Measurements from ENCODE around the gene GPR158. TPM values are rescaled to one million over a fixed set of nuclear protein-coding genes. Genes with fewer than 3 reads are reported as not detected.

Gene GPR158
- total and polyA plus RNA-seq, 4 donors, result 0.02 to 0.97 TPM; not detected in 2

DNA sequence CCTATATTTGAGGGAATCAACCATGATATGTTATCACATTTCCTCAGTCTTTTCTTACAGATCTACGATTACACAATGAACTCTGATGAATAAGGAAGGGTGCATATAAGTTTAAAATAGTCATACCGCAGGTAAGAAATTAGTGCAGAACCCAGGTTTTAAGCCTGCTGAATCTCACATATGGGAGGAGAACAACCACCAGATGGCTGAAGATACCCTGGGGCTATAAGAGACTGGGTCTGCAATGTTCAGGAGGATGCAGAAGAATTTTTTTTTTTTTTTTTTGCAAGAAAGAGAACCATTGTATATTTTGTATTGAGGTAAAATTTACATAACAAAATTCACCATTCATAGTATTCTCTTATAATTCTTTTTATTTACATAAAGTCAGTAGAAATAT lies 387.0 kb downstream of the GPR158 start:
- DNase-seq, result no peak
- TF ChIP-seq, protein P1, sequence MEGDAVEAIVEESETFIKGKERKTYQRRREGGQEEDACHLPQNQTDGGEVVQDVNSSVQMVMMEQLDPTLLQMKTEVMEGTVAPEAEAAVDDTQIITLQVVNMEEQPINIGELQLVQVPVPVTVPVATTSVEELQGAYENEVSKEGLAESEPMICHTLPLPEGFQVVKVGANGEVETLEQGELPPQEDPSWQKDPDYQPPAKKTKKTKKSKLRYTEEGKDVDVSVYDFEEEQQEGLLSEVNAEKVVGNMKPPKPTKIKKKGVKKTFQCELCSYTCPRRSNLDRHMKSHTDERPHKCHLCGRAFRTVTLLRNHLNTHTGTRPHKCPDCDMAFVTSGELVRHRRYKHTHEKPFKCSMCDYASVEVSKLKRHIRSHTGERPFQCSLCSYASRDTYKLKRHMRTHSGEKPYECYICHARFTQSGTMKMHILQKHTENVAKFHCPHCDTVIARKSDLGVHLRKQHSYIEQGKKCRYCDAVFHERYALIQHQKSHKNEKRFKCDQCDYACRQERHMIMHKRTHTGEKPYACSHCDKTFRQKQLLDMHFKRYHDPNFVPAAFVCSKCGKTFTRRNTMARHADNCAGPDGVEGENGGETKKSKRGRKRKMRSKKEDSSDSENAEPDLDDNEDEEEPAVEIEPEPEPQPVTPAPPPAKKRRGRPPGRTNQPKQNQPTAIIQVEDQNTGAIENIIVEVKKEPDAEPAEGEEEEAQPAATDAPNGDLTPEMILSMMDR (IDR thresholded peaks at IDR 0.05; ENCODE audit: control extremely low read depth, extremely low read depth), result no peak

DNA sequence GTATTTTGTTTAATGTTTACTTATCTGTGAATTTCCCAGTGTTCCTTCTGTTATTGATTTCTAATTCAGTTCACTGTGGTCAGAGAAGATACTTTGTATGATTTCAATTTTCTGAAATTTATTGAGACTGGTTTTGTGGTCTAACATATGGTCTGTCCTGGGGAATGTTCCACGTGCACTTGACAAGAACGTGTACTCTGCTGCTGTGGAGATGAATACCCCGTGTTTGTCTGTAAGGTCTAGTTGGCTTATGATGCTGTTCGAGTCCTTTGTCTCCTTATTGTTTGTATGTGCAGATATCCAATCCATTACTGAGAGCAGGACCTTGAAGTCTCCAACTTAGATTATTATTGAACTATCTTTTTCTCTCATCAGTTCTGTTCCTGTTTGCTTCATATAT lies 387.7 kb downstream of the GPR158 start:
- TF ChIP-seq, protein P1 (IDR thresholded peaks at IDR 0.05; ENCODE audit: control extremely low read depth, extremely low read depth), result no peak
- no peak overlapping the region for H3K4me3 ChIP-seq
- no peaks in the 10 kb centered on the region for H3K27me3 ChIP-seq (ENCODE audit: control insufficient read depth in 3 of 3, insufficient read depth in 3 of 3, low read length in 2 of 3)
- no peak for ATAC-seq (ENCODE audit: insufficient read depth, low FRiP score)
- peaks cover 0 to 5% (median 0%) of the 10 kb centered on the region in 5 donors for H3K4me1 ChIP-seq (ENCODE audit: control insufficient read depth in 5 of 5, insufficient read depth in 5 of 5, low read length in 5 of 5)
- no peak overlapping the region for H3K9ac ChIP-seq (ENCODE audit: insufficient read depth in 1 of 2, low read length in 2 of 2)
- no peaks in the 10 kb centered on the region for H3K36me3 ChIP-seq (ENCODE audit: control insufficient read depth in 4 of 4, insufficient read depth in 4 of 4, low read length in 4 of 4)
- no peaks in the 10 kb centered on the region for H3K9me3 ChIP-seq (ENCODE audit: control insufficient read depth in 4 of 4, insufficient read depth in 3 of 4, low read length in 3 of 4)
- WGBS, 2 donors, result 87 to 90% methylated on average over 4 of the region's 4 CpGs
- no peak overlapping the region for H3K27ac ChIP-seq (ENCODE audit: low read depth in 1 of 2, low read length in 1 of 2)
- no peak for DNase-seq

More for the DNA sequence above, 387.0 kb downstream of the GPR158 start:
- H3K4me3 ChIP-seq, result no peak overlapping the region
- peaks cover 0 to 5% (median 0%) of the 10 kb centered on the region in 5 donors for H3K4me1 ChIP-seq (ENCODE audit: control insufficient read depth in 5 of 5, insufficient read depth in 5 of 5, low read length in 5 of 5)
- H3K36me3 ChIP-seq (ENCODE audit: control insufficient read depth in 4 of 4, insufficient read depth in 4 of 4, low read length in 4 of 4), result no peaks in the 10 kb centered on the region
- no peaks in the 10 kb centered on the region for H3K9me3 ChIP-seq (ENCODE audit: control insufficient read depth in 4 of 4, insufficient read depth in 3 of 4, low read length in 3 of 4)
- no peaks in the 10 kb centered on the region for H3K27me3 ChIP-seq (ENCODE audit: control insufficient read depth in 3 of 3, insufficient read depth in 3 of 3, low read length in 2 of 3)
- no peak overlapping the region for H3K9ac ChIP-seq (ENCODE audit: insufficient read depth in 1 of 2, low read length in 2 of 2)
- H3K27ac ChIP-seq (ENCODE audit: low read depth in 1 of 2, low read length in 1 of 2), result no peak overlapping the region
- ATAC-seq (ENCODE audit: insufficient read depth, low FRiP score), result no peak
- 90 to 93% methylated on average over 2 of the region's 2 CpGs for WGBS, 2 donors

DNA sequence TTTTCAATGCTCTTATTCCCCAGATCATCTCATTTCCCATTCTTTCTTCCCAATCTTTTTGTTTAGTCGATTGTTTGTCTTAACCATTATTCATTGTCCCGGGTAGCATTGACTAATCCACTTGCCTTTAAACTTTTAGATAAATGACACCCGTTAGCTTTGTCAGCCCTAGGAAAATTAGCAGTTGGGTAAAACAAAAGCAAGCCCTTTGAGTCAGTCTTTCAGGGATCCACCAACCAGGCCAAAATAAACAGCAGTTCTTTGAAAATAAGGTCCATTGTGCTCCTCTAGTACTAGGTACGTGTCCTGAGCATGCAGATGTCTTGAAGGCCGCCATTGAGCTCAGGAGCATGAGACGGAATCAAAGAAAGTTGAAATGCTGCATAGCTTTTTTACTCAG lies 389.6 kb downstream of the GPR158 start:
- WGBS, 2 donors, result 76 to 77% methylated on average over 6 of the region's 6 CpGs
- no peak for ATAC-seq (ENCODE audit: insufficient read depth, low FRiP score)

More for the DNA sequence above, 389.6 kb downstream of the GPR158 start:
- DNase-seq, result no peak
- Histone ChIP-seq H3K27ac (ENCODE audit: low read depth in 1 of 2, low read length in 1 of 2) (no peak overlapping the region), H3K9me3 (ENCODE audit: control insufficient read depth in 4 of 4, insufficient read depth in 3 of 4, low read length in 3 of 4) (no peaks in the 10 kb centered on the region), H3K9ac (ENCODE audit: insufficient read depth in 1 of 2, low read length in 2 of 2) (no peak overlapping the region), H3K27me3 (ENCODE audit: control insufficient read depth in 3 of 3, insufficient read depth in 3 of 3, low read length in 2 of 3) (no peaks in the 10 kb centered on the region), H3K4me3 (no peak overlapping the region), H3K36me3 (ENCODE audit: control insufficient read depth in 4 of 4, insufficient read depth in 4 of 4, low read length in 4 of 4) (no peaks in the 10 kb centered on the region), H3K4me1 (ENCODE audit: control insufficient read depth in 5 of 5, insufficient read depth in 5 of 5, low read length in 5 of 5) (no peaks in the 10 kb centered on the region)
- TF ChIP-seq, protein P1 (IDR thresholded peaks at IDR 0.05; ENCODE audit: control extremely low read depth, extremely low read depth), result no peak

Data from lung (tissue), 12 donors.